GM13977 (cell line): ENCODE measurements around the gene KCNC1.

ENCODE experiments used
- DNase-seq: peaks from one replicate; pipeline ENCODE4 v3.0.0; 2012; ENCODE audit warnings: low spot score
- in situ Hi-C: fragments of 300-500 bp; cut with MboI; formaldehyde crosslinking; loops from one replicate; pipeline ENCODE4 v1.12.0; 2022; ENCODE audit warnings: low sequenced_read_pairs, low pct_unique_long_range_greater_than_20kb, mixed read lengths, inconsistent platforms; ENCODE audit not compliant: unreplicated experiment
- TF ChIP-seq, protein P1 (sequence below): IDR thresholded peaks from 2 replicates; pipeline ENCODE4 v1.5.1; 2012; ENCODE audit warnings: mild to moderate bottlenecking, control low read depth; ENCODE audit not compliant: insufficient read depth; ENCODE audit errors: extremely low read depth, missing control alignments

The KCNC1 gene

DNA sequence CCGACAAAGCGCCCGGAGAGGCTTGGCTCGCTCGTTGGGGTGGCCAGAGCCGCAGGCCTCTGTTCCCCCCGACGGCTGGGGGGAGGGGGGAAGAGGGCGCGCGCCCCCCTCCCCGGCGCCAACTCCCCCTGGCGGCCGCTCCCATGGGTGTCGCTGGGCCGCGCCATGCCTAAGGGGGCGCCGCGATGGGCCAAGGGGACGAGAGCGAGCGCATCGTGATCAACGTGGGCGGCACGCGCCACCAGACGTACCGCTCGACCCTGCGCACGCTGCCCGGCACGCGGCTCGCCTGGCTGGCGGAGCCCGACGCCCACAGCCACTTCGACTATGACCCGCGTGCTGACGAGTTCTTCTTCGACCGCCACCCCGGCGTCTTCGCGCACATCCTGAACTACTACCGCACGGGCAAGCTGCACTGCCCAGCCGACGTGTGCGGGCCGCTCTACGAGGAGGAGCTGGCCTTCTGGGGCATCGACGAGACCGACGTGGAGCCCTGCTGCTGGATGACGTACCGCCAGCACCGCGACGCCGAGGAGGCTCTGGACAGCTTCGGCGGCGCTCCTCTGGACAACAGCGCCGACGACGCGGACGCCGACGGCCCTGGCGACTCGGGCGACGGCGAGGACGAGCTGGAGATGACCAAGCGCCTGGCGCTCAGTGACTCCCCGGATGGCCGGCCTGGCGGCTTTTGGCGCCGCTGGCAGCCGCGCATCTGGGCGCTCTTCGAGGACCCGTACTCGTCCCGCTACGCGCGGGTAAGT, 1.4 kb downstream of the KCNC1 start:
- no peak for DNase-seq
- in situ Hi-C loops: no loop called here
- TF ChIP-seq, protein P1, sequence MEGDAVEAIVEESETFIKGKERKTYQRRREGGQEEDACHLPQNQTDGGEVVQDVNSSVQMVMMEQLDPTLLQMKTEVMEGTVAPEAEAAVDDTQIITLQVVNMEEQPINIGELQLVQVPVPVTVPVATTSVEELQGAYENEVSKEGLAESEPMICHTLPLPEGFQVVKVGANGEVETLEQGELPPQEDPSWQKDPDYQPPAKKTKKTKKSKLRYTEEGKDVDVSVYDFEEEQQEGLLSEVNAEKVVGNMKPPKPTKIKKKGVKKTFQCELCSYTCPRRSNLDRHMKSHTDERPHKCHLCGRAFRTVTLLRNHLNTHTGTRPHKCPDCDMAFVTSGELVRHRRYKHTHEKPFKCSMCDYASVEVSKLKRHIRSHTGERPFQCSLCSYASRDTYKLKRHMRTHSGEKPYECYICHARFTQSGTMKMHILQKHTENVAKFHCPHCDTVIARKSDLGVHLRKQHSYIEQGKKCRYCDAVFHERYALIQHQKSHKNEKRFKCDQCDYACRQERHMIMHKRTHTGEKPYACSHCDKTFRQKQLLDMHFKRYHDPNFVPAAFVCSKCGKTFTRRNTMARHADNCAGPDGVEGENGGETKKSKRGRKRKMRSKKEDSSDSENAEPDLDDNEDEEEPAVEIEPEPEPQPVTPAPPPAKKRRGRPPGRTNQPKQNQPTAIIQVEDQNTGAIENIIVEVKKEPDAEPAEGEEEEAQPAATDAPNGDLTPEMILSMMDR: no peak

DNA sequence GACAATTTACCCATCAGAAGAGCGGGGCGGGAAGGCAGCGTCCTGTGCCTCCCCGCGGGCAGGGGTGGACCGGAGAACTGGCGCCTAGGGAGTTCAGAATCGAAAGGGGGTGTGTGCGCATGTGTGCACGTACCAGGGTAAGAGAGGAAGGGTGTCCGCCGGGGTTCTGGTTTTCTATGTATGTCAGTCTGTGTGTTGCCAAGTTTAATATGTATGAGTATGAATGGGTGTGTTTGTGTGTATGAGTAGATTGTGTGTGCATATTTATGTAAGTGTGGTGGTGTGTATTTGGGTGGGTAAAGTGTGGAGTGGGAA, 2.0 kb downstream of the KCNC1 start:
- no peak for DNase-seq
- in situ Hi-C loops: no loop called here
- TF ChIP-seq, protein P1: no peak

DNA sequence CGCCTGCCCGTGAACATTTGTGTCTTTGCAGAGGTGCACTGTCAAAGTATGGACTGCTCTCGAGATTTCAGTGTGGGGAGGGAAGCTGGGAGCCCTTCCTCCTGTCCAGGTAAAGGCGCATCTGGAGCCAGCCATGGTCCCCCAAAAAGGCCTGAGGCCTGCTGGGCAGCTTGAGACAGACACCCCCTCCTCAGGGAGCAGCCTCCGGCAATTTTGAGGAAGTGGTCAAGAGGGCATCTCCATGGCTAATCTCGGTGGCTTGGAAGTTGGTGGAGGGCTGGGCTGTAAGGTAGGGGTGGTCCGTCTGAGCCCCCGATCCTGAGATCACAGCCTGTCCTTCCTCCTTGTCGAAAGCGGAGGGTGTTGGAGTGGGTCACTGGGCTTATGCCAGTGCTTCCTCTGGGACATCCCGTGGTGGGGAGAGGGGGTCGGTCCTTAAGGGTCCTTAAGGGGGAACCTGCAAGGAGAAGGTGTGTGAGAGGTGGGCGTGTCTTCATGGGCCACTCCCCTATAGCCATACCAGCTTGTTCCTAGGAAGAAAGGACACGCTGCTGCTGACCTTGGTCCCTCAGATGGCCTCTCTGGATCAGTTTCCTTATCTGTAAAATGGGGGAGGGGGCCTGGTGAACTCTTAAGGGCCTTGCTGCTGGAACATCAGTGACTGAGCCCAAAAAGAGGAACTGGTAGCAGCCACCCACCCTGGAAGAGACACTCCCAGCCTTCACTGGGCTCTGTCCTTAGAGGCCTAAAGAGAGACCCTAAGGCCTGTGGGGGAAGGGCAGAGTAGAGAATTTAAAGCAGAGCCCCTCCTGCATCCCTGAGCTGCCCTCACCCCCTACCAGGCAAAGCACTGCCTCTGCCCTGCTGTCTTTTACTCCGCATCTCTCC, 2.6 kb downstream of the KCNC1 start:
- TF ChIP-seq, protein P1: no peak
- DNase-seq: no peak
- in situ Hi-C loops: no loop called here

DNA sequence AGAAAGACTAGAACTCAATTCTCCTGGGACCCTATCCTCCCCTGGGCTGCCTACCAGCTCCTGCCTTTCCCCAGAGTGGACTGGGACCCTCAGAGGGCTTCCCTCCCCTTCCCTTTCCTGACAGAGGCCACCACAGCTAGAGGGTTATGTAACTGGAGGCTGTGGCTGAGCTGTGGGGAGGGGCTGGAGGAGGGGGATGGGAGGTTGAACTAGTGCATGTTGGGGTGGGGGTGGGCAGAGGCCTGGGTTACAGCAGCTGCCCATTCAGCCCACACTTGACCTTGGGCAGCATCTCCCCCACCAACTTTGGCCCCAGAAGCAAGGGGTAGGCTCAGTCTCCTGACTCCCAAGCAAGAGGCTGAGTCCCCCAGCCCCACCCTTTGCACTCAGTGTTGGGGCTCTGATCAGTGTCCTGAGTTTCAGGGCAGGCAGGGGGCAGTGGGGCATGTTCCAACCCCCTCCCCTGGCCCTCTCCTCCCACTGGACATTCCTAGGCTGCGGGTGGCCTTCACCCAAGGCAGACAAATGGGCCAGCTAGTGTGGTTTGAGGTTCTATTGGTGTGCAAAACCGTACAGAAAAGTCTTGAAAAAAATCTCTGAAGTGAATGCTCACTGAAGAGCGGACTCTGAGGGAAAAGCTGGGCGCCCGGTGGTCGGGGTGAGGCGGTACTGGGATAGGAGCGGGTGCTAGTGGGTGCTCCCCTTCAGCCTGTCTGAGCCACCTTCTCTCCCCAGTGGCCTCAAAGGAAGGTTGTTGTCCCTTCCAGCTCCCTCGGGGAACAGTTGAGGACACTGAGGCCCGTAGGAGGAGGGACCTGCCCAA, 3.8 kb downstream of the KCNC1 start:
- DNase-seq: no peak
- in situ Hi-C loops: no loop called here

DNA sequence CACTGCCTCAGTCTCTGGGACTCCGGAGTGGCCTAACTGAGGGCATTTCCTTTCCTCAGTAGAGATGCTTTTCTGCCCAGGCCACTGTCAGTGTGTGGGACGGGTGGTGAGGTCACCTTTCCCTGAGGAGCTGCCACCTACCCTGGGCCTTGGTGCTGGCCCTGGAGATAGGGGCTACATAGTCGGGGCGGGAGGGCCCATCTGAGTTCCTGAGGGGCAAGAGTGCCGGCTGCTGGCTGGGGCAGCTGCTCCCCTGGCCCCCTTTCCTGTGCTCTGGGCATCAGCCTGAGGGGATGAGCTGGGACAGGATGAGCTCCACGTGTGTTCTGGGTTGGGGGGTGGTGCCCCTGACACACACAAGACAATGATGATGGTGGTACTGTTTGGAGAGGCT, 5.4 kb downstream of the KCNC1 start:
- TF ChIP-seq, protein P1: no peak
- no peak for DNase-seq
- in situ Hi-C loops: no loop called here

More for the DNA sequence above, 3.8 kb downstream of the KCNC1 start:
- TF ChIP-seq, protein P1: no peak

DNA sequence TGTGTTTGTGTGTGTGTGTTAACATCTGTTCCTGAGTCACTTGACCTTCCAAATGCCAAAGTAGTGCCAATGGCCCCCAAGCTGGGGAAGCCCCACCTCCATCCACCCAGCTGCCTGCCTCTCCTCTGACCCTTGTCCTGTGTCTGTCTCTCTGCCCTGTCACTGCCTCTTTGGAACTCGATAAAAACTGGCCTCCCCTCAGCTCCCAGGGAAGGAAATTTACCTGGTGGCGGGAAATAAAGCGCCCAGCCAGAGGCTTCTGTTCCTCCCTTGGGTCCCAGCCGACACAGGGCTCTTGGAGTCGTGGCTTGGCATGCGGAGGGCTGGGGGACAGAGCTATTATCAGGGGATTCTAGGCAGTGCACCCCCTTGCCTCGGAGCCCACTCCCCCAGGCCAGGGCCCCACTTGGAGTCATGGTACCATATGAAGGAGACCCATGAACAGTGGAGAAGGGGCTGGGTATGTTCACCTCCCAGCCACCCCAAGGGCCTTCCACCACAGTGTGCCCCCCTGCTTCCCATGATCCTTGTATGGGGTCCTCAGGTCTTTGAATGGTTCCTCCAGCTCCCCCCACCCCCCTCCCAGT, 6.2 kb downstream of the KCNC1 start:
- TF ChIP-seq, protein P1: no peak
- DNase-seq: no peak
- in situ Hi-C loops: no loop called here
